Inflammatory macrophage treated with lipopolysaccharide for 1 hour (primary cell): ENCODE data around the gene UFSP2.
A peak's percentile ranks its signal among the peaks of the same experiment; 100 is the strongest.

Source experiments
- DNase-seq, 2 donors: peaks; one replicate each; pipeline ENCODE4 v3.0.0-alpha.2; 2020 to 2022

The UFSP2 gene, protein sequence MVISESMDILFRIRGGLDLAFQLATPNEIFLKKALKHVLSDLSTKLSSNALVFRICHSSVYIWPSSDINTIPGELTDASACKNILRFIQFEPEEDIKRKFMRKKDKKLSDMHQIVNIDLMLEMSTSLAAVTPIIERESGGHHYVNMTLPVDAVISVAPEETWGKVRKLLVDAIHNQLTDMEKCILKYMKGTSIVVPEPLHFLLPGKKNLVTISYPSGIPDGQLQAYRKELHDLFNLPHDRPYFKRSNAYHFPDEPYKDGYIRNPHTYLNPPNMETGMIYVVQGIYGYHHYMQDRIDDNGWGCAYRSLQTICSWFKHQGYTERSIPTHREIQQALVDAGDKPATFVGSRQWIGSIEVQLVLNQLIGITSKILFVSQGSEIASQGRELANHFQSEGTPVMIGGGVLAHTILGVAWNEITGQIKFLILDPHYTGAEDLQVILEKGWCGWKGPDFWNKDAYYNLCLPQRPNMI

GRCh38 chr4:185425647-185426352 is at the start of gene UFSP2:
UFSP2 (minus strand) TSS chr4:185425964; CDS start chr4:185425868, 96 bp downstream.
- DNase-seq: peak; percentile 70 to 91

DNA sequence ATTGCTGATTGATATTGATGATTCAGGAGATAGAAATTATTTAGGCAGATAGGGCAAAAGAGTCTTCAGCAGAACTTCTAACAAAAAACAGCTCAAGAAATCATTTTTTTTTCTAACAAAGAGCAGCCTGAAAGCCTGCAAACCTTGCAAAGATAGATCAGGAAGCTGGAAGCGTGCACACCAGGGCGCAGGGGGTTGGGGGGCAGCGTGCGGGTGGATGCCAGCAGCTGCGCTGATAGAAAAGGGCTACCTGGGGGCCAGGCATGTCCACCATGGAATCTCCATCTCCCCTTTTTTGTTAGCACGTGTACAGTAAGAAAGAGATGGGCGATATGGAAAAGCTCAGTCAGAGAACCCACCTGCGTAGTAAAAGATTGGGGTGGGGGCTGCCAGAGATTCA is 47.5 kb upstream of the UFSP2 start:
- no peak for DNase-seq

DNA sequence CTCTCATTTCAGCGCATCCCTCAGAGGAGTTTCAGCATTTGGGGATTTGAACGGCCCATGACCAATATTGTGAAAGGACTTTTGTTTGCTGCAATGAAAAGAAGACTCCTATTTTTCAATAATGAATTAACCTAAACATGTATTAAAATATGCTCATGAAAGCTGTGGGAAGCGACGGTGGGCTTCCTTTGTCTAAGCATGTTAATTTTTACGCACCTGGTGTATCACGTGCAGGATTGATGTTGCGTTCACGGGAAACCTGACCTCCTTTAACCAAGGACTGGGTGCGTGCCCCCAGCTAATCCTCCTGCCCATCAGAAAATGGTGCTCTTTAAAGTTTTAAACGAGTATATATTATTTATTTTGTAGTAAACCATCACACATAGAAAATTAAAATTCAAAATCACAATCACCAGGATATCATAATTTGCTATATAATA is 46.4 kb upstream of the UFSP2 start:
- DNase-seq: no peak

DNA sequence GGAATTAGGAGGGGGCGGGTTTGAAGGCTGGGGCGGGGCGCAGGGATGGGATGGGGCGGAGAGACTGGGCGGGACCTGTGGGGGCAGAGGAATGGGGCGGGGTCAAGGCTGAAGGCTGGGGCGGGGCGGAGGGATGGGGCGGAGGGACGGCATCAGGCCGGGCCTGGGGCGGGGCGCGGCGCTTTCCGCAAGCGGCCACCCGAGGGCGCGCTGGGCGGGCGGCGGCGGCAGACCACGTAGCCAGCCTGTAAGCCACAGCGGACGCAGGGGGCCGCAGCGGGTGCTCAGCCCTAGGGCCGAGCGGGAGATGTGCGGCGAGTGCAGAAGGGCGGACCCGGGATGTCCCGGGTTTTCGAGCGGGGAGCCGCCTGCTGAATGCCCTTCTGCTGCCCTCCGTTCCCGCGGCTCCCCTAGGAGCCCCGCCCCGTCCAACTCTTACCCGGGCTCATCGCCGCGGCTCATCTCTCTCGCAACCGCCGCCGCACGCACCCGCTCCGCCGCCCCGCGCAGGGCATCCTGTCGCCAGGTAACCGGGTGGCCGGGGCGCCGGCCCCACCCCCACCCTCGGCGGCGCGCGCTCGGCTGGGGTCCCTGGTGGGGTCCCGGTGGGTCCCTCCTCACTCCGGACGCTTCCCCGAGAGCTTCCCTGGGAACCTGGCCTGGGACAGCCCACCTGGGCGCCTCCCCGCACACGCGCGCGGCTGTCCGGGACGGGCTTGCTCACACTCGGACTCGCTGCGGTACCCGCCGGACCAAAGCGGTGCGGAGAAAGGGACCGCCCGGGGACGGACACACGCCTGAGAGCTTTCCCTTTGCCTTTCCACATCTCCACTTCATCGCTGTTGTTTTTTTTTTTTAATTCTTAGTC is 45.7 kb upstream of the UFSP2 start, which contains the start of gene CCDC110:
Gene CCDC110, minus strand, starts transcription at position 499 of the 868 bp plus-strand sequence. Its CDS starts 50 bp downstream, at position 449.
- DNase-seq: peak; percentile 80 to 90

DNA sequence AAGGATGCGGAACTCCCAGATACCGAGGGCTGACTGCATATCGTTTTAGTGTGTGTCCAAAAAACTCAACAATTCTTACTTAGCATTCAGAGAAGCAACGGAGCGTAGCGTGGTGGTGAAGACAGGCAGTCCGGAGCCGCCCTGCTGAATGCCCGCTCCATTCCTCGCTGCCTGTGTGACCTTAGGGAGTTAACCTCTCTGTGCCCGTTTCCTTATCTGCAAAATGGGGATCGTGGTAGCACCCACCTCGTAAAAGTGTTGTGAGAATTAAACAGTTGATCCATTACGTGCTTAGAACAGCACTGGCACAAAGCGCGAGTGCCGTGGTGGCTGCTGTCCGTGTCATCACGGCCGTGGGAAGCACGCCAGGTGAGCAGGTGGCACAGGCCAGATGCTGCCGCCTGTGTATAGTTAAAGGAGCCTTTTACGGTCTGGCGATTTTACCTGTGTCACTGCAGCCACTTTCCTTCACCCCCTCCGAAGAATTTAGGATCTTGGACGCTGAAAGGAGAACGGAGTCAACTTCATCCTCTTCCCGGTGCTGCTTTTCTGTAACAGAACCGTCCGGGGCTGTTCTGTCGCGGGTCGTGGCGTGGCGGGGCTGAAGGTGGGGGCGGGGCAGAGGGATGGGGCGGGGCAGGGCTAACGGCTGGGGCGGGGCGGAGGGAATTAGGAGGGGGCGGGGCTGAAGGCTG is 44.9 kb upstream of the UFSP2 start:
- no peak for DNase-seq

GRCh38 chr4:185469580-185470154 is 43.9 kb upstream of the UFSP2 start:
- no peak for DNase-seq

DNA sequence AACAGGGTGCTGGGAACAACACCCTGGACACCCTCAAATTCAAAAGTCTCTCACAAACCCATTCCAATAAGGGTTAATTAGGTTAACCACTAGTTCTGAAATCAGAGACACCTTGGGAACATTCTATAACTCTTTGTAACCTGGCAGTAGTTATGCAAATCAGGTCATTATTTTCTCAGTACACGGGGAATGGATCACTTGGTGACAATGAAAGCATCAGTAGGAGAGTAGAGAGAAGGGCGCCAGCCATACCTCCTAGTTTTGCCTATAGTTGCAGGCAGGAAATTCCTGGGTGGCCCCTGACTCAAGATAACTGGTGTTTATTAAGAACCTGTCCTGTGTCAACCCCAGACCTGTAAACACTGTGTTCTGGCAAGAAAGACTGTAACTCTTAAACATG is 43.2 kb upstream of the UFSP2 start:
- no peak for DNase-seq

GRCh38 chr4:185467991-185468390 is 42.2 kb upstream of the UFSP2 start:
- DNase-seq: no peak

DNA sequence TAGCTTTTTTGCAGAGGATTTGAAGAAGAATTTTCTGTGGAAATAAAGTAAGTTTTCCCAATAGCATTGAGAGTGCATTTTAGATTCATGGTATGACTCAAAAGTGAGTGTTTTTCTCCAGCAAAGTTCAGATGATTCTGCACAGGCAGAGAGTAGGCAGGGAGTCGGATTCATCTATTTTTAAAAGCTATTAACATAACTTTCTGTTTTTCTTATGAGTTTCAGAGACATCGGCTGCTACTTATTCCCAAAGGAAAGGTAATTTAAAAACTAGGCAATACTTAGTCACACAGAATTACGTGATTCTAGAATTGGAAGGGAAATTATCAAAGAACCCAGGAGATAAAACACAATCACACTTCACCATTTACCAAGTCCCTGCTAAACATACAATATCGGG is 41.3 kb upstream of the UFSP2 start:
- DNase-seq: no peak

GRCh38 chr4:185465707-185466106 is 39.9 kb upstream of the UFSP2 start:
- DNase-seq: no peak

GRCh38 chr4:185464887-185465286 is 39.1 kb upstream of the UFSP2 start:
- DNase-seq: no peak

DNA sequence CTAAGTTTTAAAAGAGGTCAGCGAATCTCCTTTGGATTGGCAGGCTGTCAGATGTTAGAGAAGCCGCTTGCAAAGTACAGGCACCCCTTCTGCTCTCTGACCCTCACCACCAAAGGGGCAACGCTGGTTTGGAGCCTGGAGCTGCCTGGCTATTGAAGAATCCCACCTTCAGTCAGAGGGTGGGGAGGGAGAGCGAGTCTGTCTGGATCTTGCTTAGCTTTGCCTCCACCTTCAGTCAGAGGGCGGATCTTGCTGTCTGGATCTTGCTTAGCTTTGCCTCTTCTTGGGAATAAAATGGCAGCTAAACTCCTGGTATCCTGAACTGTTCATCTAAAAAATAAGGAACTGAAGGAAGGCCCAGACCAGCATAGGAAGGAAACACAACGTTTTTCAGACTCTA is 38.4 kb upstream of the UFSP2 start:
- no peak for DNase-seq

DNA sequence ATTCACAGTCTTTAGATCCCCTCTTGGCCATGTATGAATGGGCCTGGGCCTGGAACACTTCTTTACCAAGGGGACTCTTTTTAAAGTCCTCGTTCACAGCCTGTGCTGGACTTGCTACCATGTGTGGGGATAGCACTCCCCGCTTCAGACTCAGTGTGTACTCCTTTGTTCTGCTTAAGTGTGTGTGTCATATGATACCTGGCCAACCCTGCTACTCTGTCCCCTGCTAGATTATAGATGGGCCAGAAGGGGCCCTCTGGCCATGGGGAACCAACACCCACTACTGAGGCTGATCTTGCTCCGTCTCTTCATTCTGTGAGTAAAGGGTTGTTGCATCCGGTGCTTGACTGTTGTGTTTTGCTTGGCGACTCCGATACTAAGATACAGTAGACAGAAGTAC is 37.8 kb upstream of the UFSP2 start:
- no peak for DNase-seq

DNA sequence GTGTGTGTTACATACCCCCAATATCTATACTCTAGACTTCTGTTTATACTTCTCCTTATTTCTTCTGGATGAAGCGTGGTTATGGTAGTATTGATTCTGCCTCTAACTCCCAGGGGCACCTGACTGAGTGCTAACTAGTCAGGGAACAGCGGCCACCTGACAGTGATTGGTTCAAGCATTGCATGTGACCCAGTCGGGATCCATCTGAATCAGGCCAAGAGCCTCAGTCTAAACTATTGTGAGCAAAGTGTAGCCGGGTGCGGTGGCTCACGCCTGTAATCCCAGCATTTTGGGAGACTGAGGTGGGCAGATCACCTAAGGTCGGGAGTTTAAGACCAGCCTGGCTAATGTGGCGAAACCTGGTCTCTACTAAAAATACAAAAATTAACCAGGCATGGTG is 35.8 kb upstream of the UFSP2 start:
- DNase-seq: no peak

DNA sequence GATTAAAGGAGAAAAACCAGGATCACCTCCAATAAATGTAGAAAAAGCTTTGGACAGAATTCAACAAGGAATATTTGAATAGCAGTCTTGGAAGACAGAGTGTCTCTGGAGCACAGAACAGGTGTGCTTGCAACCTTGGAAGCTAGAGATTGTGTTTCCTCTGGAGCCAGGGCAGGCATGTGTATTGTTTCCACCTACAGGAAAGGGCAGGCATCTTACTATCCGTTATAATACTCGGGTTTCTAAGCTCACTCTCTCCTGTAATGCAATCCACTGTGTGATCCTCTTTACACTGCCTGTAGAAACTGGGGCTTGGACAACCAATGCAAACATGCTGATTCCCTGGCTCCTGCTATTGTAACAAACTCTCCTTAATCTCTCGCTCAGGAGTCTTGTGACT is 31.4 kb upstream of the UFSP2 start:
- DNase-seq: no peak

DNA sequence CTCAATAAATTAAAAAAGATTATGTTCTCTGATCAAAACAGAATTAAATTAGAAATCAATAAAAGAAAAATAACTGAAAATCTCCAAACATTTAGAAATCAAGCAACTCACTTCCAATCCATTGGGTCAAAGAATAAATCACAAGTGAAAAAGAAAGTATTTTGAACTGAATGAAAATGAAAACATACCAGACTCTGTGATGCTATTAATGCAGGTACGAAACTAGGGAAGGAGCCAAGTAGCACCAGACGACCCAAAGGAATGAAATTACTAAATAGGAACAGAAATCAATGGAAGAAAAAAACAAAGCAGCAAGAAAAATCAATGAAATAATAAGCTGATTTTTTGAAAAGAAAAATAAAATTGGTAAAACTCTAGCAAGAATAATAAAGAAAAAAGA is 30.4 kb upstream of the UFSP2 start:
- DNase-seq: no peak

DNA sequence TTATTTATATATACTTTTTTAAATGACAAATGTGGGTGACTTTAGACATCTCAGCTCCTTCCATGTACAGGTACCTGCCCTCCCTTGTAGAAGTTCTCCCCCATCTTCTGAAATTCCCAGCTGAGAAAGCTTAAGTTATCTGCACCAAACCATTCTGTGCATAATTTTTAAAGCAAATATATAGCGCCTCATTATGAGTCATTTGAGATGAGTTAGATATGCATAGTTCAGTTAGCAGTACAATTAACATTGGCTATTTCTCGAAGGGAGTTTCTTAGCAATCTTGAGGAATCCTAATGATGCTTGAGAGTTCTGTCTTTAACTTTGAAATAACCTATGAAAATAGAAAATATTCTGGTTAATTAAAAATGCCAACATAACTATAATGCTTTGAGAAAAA is 19.4 kb upstream of the UFSP2 start:
- no peak for DNase-seq

GRCh38 chr4:185441479-185441878 is 15.7 kb upstream of the UFSP2 start:
- no peak for DNase-seq

DNA sequence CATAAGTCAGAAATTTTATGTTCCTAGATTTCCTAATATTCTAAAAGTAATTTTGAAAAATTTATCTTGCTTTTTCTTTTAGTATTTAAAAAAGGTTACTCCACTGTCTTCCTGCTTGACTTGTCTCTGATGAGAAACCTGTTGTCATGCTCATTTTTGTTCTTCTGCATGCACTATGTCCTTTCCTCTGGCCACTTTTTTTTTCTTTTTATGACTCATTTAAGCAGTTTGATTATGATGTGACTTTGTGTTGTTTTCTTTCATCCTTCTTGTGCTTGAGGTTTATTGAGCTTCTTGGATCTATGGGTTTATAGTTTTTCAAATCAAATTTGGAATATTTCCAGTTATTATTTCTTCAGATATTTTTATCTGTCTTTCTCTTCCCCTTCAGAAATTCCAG is 12.0 kb upstream of the UFSP2 start:
- no peak for DNase-seq

- DNase-seq: no peak
Measured at GRCh38 chr4:185435466-185435865, 9.7 kb upstream of the UFSP2 start.

- no peak for DNase-seq
Measured at GRCh38 chr4:185429660-185430059, 3.9 kb upstream of the UFSP2 start.
